KBM-7 (cell line): ENCODE results near the gene C1orf53.
"Not testable (repeated sequence)": the region's sequence is repeated elsewhere in the genome, so short reads cannot be mapped to it uniquely, and the experiment has no call there.

Experiments used
- DNase-seq: peaks from one replicate; pipeline ENCODE4 v3.0.0-alpha.2; 2015
- in situ Hi-C: fragments of 300-500 bp; cut with MboI; formaldehyde crosslinking; loops from 2 replicates; pipeline ENCODE4 v1.14.3; 2020; ENCODE audit warnings: low sequenced_read_pairs, low pct_unique_long_range_greater_than_20kb, mixed read lengths

C1orf53 gene

DNA sequence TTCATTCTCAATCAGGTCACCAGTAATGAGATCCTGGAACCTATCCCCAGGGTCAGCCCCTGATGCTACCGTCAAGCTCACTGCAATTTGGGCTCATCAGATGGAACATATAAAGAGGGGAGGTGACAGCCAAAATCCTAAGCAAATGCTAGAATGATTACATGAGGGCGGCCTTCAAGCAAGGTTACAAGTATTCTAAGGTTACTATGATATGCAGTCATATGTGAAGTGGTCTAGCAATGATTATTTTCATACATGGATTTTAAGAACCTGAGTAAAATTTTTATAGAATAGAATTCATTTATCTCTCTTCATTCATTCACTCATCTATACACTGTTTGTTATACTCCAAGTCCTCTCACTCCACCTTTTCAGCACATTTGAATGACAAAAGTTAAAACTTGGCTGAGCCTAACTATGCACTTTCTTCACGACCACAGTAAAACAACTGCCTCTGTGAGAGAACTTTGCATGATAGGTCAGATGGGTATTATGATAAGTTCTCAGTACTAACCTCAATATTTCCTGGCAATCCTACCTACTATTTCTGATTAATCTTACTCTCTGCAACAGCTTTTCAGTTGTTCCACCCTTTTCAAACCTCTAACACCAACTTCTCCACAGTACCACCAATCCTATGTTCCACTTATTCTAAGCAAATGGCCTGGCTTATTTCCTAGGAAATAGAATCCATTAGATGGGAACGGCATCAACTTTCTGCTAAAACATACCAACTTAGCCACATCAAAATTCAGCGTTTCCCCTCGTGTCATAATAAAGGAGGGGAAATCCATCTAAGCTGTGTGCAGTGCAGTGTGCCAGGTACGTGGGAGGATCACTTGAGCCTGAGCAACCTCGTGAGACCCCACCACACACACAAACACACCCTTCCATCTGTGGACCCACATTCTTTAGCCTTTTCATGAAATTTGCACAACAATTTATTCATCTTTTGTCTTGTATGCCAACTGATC is 46.8 kb downstream of the C1orf53 start:
- in situ Hi-C loops: no loop called here
- DNase-seq: no peak

DNA sequence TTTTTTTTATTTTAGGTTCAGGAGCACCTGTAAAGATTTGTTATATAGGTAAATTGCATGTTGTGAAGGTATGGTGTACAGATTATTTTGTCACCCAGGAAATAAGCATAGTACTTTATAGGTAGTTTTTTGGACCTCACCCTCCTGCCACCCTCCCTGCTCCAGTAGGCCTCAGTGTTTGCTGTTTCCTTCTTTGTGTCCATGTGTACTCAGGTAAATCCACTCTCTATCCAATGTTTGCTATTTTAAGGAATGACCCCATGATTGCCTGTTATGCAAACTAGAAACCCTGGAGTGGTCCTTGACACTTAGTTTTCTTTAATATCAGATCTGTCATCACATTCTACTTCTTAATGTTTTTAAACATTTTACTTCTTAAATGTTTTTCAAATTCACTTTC is 48.7 kb downstream of the C1orf53 start:
- DNase-seq: no peak
- in situ Hi-C loops: no loop called here

- DNase-seq: no peak
- in situ Hi-C loops: no loop called here
Observed at GRCh38 chr1:197951617-197952175, 49.3 kb downstream of the C1orf53 start.

- DNase-seq, in situ Hi-C loops: not testable (repeated sequence)
Observed at GRCh38 chr1:197953472-197953871, 51.0 kb downstream of the C1orf53 start.

GRCh38 chr1:197954718-197955418 is 52.4 kb downstream of the C1orf53 start:
- in situ Hi-C loops: no loop called here
- no peak for DNase-seq

DNA sequence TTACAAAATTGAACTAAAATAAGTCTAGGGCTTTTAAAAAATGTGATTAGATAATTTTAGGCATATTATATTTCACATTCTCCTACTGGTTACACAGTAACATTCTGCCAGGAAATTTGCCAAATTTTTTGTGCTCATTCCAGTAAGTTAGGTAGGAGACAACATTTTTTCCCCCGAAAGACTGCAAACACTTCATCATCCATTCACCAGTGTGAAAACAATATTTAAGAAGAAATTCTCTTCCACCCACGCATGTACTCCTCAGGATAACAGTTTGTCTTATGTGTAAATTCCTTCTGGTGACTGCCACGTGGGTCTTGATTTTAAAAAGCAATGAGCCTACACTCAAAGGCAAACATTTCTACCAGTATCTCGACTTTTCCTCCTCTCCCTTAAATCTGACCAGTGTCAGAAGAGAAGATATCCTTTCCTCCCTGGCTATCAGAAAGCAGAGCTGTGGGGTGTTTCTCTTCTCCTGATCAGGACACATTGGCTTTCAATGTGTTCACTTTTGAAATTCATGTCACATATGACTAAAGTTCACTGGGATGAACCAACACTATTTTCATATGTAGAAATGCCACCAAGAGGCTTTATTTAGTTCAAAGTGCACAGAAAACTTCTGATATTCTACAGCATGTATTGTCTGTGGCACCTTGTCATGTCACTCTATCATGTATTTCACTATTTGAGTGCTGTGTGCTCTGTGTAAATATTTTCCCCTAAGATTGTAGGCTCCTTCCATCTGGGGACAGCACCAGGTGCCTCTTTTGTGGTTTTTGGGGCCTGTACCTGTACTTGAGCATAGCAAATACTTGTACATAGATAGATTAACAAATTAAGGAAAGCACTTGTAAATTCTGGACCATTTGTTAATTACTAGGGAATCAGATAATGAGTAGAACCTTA is 53.3 kb downstream of the C1orf53 start:
- in situ Hi-C loops: no loop called here
- no peak for DNase-seq
